Osteoblast (primary cell): Measurements from ENCODE around the gene LMX1A. TPM values are rescaled to one million over a fixed set of nuclear protein-coding genes. Genes with fewer than 3 reads are reported as not detected.

ENCODE experiments used
- DNase-seq: peaks from one replicate; pipeline ENCODE4 v3.0.0; 2011; ENCODE audit warnings: low spot score, mixed read lengths; ENCODE audit not compliant: insufficient read length; ENCODE audit errors: missing footprints
- H2AFZ ChIP-seq: 2 replicates; pipeline ENCODE4 v1.6.0; 2011; ENCODE audit warnings: mild to moderate bottlenecking, low read length
- H3K27ac ChIP-seq: 2 replicates; pipeline ENCODE4 v1.5.1; 2011; ENCODE audit warnings: mild to moderate bottlenecking, low read depth, low read length, moderate library complexity
- H3K27me3 ChIP-seq: 2 replicates; pipeline ENCODE4 v1.6.0; 2012; ENCODE audit warnings: mild to moderate bottlenecking, control low read depth, inconsistent platforms, low read length, moderate library complexity; ENCODE audit not compliant: insufficient read depth
- H3K36me3 ChIP-seq: 2 replicates; pipeline ENCODE4 v1.5.1; 2011; ENCODE audit warnings: mild to moderate bottlenecking, low read length, control low read depth, moderate library complexity; ENCODE audit not compliant: insufficient read depth
- H3K4me1 ChIP-seq: 2 replicates; pipeline ENCODE4 v1.5.1; 2011; ENCODE audit warnings: mild to moderate bottlenecking, low read length, control low read depth, moderate library complexity; ENCODE audit not compliant: insufficient read depth
- H3K4me2 ChIP-seq: 2 replicates; pipeline ENCODE4 v1.6.0; 2011; ENCODE audit warnings: mild to moderate bottlenecking, low read length; ENCODE audit not compliant: insufficient read depth
- H3K4me3 ChIP-seq: fragments of 200-600 bp; sonication (generic); 3 replicates; pipeline ENCODE4 v1.5.1; 2012; ENCODE audit warnings: mild to moderate bottlenecking, low read length, inconsistent platforms; ENCODE audit not compliant: insufficient read depth
- H3K79me2 ChIP-seq: 2 replicates; pipeline ENCODE4 v1.6.0; 2012; ENCODE audit warnings: mild to moderate bottlenecking, low read length, control low read depth, inconsistent platforms; ENCODE audit not compliant: insufficient read depth
- H3K9me3 ChIP-seq: 2 replicates; pipeline ENCODE4 v1.5.1; 2011; ENCODE audit warnings: low read depth, low read length, control low read depth
- H4K20me1 ChIP-seq: 2 replicates; pipeline ENCODE4 v1.6.0; 2012; ENCODE audit warnings: mild to moderate bottlenecking, low read length, control low read depth; ENCODE audit not compliant: insufficient read depth
- CTCF ChIP-seq: IDR thresholded peaks from 2 replicates; pipeline ENCODE4 v1.5.1; 2011; ENCODE audit warnings: mild to moderate bottlenecking, low read depth, low read length, moderate library complexity; ENCODE audit errors: extremely low read depth
- total RNA-seq: library from RNA; depleted of rRNA; stranded (reverse); fragments of >200 nt; gene quantifications from 2 replicates; pipeline ENCODE4 v1.2.3, GENCODE V29; 2012

LMX1A gene
- total RNA-seq, 1 donor = not detected

- Histone ChIP-seq H3K4me2 (no peak overlapping the region), H3K27me3 (no peaks in the 10 kb centered on the region), H2AFZ (no peak overlapping the region), H3K27ac (no peak overlapping the region), H3K36me3 (no peaks in the 10 kb centered on the region), H3K9me3 (no peaks in the 10 kb centered on the region), H4K20me1 (no peaks in the 10 kb centered on the region), H3K79me2 (no peaks in the 10 kb centered on the region), H3K4me1 (no peaks in the 10 kb centered on the region), H3K4me3 (no peak overlapping the region)
- TF ChIP-seq CTCF = no peak
- no peak for DNase-seq
Measured at GRCh38 chr1:165289556-165289955, 67.0 kb downstream of the LMX1A start.

DNA sequence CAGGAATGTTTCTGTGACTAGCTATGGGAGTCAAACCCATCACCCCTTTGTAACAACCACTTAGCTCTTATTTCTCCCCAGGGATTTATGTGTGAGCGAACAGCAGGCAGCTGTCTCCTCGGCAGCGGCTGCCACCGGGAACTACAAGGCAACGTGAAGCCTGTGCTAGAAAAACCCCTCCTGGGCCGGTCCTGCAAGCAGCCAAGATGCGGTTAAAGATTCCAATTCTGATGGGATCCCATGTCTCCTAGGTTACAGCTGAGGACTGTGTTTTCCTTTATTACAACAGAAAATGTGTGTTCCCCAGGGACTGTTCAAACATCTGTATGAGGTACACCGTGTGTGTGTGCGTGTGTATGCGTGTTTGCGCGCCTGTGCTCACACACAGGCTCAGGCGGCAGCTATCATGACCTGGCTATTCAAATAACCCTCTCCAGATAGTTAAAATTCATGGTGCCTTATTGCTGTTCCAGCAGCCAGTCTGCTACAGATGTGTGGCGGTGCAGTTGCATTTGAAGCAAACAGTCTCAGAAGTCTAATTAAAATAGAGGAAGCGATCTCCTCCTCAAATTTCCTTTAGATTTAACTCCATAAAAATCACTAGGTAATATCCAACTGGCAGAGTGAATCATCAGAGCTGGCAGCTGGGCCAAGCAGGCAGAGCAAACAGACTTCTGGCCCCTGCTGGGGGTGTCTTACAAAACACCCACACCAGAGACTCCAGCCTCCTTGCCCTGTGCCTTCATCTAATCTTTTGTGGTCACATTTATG, 68.0 kb downstream of the LMX1A start:
- Histone ChIP-seq H3K27ac (no peak overlapping the region), H2AFZ (no peak overlapping the region), H3K27me3 (no peaks in the 10 kb centered on the region), H3K36me3 (no peaks in the 10 kb centered on the region), H3K4me2 (no peak overlapping the region), H3K4me3 (no peak overlapping the region), H3K4me1 (no peaks in the 10 kb centered on the region), H3K9me3 (no peaks in the 10 kb centered on the region), H3K79me2 (no peaks in the 10 kb centered on the region), H4K20me1 (no peaks in the 10 kb centered on the region)
- DNase-seq = peak; percentile 55
- no peak for TF ChIP-seq CTCF

GRCh38 chr1:165287781-165288180, 68.7 kb downstream of the LMX1A start:
- no peak overlapping the region for H3K4me3 ChIP-seq
- no peak overlapping the region for H3K4me2 ChIP-seq
- no peaks in the 10 kb centered on the region for H3K4me1 ChIP-seq
- H2AFZ ChIP-seq = no peak overlapping the region
- no peak for DNase-seq
- no peaks in the 10 kb centered on the region for H4K20me1 ChIP-seq
- no peaks in the 10 kb centered on the region for H3K27me3 ChIP-seq
- no peaks in the 10 kb centered on the region for H3K36me3 ChIP-seq
- no peaks in the 10 kb centered on the region for H3K9me3 ChIP-seq
- H3K79me2 ChIP-seq = no peaks in the 10 kb centered on the region
- no peak overlapping the region for H3K27ac ChIP-seq
- no peak for TF ChIP-seq CTCF

DNA sequence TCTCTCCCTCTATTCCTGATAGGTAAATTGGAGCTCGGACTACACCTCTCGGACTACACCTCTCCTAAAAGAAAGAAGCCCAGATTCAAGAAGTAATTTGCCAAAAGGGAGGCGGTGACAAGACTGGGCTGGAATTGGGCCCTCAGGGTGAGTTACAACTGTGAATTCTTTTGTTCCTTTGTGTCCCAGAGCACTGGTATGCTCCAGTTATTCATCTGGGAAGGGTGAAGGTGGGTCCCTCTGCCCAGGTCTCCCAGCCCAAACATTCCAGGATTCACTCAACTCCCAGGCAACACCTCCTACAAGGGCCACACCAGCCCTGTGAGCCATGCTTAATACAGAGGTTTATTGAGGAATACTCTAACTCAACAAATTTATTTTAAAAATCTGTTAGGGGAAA, 69.2 kb downstream of the LMX1A start:
- H3K4me3 ChIP-seq = no peak overlapping the region
- H3K79me2 ChIP-seq = no peaks in the 10 kb centered on the region
- H2AFZ ChIP-seq = no peak overlapping the region
- H3K9me3 ChIP-seq = no peaks in the 10 kb centered on the region
- no peaks in the 10 kb centered on the region for H3K4me1 ChIP-seq
- H3K36me3 ChIP-seq = no peaks in the 10 kb centered on the region
- TF ChIP-seq CTCF = no peak
- H3K27me3 ChIP-seq = no peaks in the 10 kb centered on the region
- H4K20me1 ChIP-seq = no peaks in the 10 kb centered on the region
- DNase-seq = no peak
- H3K27ac ChIP-seq = no peak overlapping the region
- no peak overlapping the region for H3K4me2 ChIP-seq
